ENCODE results near the gene RASSF4. TPM values are rescaled to one million over a fixed set of nuclear protein-coding genes. Genes with fewer than 3 reads are reported as not detected.

RASSF4 gene
- total and polyA plus RNA-seq, 11 donors, result 48.3 to 125 (median 78.9) TPM

DNA sequence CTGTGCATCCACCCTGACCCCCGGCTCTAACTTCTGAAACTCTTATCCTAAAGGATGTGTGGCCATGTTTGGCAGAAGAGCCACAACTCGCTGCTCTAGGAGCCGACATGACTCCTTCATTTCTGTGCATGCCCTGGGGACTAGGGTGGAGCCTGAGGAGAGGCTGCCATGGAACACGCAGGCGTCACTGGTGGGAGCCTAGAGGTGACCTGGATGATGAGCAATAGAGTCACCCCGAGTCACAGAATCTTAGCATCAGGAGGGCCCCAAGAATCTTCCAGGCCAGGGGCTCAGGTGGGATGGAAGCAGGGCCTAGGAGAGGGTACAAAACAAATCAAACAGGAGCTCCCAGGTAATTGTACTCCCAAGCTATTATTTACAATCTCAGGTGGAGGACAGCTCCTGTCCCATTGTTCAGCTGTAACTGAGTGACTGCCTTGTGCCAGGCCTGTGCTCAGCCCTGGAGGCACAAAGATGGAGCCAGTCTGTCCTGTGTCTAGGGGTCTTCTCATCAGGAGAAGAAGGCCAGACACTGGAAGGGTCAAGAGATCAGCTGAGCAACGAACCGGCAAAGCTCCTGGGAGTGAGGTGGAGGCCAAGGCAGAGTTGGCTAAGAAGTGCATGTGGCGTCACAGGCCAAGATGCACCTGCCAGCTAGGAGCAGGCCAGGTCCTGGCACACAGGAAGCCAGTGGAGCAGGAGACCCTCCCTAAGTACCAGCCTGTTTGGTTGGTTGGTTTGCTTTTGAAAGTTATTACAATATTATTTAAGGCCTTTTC is 35.3 kb downstream of the RASSF4 start:
- 61 to 73% (median 67%) methylated on average over 9 of the region's 9 CpGs for WGBS, 4 donors
- DNase-seq (peak in 2 of 5 donors; percentile 8 to 34), ATAC-seq (no peak)
- no peaks in the 10 kb centered on the region for H3K9me3 ChIP-seq
- H3K36me3 ChIP-seq, result peaks cover 0 to 50% (median 33%) of the 10 kb centered on the region in 9 donors
- peaks cover 16 to 98% (median 88%) of the 10 kb centered on the region in 12 donors for H3K4me1 ChIP-seq
- no peak overlapping the region for H3K4me3 ChIP-seq
- H3K27me3 ChIP-seq, result no peaks in the 10 kb centered on the region
- intact Hi-C loops (cut with DNase I), result loop anchor here in 2 of 10 donors (5.0 to 10.0 kb wide), 3 partner anchors 63 to 1320 kb away; no protein-coding TSS in a partner anchor
- H3K27ac ChIP-seq, result peak overlapping the region; percentile 80 to 98 (median 95)
- TF ChIP-seq, protein P1, sequence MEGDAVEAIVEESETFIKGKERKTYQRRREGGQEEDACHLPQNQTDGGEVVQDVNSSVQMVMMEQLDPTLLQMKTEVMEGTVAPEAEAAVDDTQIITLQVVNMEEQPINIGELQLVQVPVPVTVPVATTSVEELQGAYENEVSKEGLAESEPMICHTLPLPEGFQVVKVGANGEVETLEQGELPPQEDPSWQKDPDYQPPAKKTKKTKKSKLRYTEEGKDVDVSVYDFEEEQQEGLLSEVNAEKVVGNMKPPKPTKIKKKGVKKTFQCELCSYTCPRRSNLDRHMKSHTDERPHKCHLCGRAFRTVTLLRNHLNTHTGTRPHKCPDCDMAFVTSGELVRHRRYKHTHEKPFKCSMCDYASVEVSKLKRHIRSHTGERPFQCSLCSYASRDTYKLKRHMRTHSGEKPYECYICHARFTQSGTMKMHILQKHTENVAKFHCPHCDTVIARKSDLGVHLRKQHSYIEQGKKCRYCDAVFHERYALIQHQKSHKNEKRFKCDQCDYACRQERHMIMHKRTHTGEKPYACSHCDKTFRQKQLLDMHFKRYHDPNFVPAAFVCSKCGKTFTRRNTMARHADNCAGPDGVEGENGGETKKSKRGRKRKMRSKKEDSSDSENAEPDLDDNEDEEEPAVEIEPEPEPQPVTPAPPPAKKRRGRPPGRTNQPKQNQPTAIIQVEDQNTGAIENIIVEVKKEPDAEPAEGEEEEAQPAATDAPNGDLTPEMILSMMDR (IDR thresholded peaks at IDR 0.05), result no peak
- TF ChIP-seq POLR2A (IDR thresholded peaks at IDR 0.05), result no peak

DNA sequence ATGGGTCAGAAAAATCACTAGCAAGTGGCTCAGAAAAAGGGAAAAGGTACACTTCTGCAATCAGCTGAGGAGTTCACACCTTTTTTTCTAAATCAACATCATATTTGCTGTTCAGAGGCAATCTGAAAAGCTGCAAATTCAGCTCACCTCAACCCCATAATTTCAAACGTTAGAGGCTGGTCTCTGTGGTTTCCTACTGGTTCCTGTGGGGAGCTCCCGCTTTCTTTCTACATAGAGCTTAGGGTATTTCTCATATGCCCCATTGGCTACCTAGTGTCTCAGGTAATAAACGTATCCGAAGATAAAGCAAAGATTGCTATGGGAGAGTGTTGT is 35.9 kb downstream of the RASSF4 start:
- Histone ChIP-seq H3K9me3 (no peaks in the 10 kb centered on the region), H3K36me3 (peaks cover 0 to 44% (median 30%) of the 10 kb centered on the region in 9 donors), H3K4me1 (peaks cover 16 to 98% (median 88%) of the 10 kb centered on the region in 12 donors), H3K27ac (peak overlapping the region; percentile 80 to 98 (median 95)), H3K4me3 (no peak overlapping the region), H3K27me3 (no peaks in the 10 kb centered on the region)
- intact Hi-C loops (cut with DNase I), result loop anchor here in 1 of 10 donors (10.0 kb wide), 2 partner anchors 1029 to 1321 kb away; no protein-coding TSS in a partner anchor
- DNase-seq (no peak), ATAC-seq (no peak)
- TF ChIP-seq, protein P1 (IDR thresholded peaks at IDR 0.05), result no peak
- TF ChIP-seq POLR2A (IDR thresholded peaks at IDR 0.05), result no peak
- 20 to 29% (median 26%) methylated on average over 4 of the region's 4 CpGs for WGBS, 4 donors

DNA sequence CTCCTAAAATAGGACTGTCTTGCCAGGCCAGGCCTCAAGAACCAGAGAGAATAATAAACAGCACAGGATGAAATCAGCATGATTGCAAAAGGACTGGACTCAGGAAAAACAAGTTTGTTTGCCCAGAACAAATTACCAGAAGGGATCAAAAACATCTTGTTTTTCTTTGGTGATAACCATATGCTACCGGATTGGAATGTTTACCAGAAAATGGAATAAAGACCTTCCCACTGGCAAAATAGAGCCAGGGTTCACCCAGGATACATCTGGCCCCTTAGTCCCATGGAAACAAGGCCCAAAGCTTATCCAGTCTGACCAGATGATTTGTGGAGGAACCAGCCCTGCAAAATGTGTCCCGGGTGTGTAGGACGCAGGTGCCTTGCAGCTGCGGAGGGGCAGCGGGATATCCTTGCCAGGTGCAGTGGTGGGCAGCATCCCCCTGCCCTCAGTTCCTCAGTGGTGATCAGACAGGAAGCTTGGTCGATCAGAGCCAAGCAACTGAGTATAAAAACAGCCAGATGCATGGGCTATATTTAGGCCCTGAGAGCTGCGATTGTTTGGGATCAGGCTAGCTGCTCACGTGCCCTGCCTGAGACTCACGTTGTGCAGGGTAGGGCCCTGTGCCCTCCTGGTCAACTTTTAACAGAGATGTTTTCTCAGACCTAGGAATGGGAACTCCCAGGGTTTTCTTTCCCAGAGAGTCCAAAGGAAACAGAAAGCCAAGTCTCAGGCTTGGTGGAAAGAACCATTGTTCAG is 36.5 kb downstream of the RASSF4 start:
- peaks cover 0 to 40% (median 28%) of the 10 kb centered on the region in 9 donors for H3K36me3 ChIP-seq
- no peak for TF ChIP-seq POLR2A (IDR thresholded peaks at IDR 0.05)
- TF ChIP-seq, protein P1 (IDR thresholded peaks at IDR 0.05), result no peak
- H3K9me3 ChIP-seq, result no peaks in the 10 kb centered on the region
- peaks cover 16 to 94% (median 83%) of the 10 kb centered on the region in 12 donors for H3K4me1 ChIP-seq
- ATAC-seq (peak; percentile 72 to 84 (median 78)), DNase-seq (peak; percentile 73 to 90 (median 76))
- H3K27ac ChIP-seq, result peak overlapping the region; percentile 80 to 98 (median 95)
- intact Hi-C loops (cut with DNase I), result loop anchor here in 1 of 10 donors (1.0 to 10.0 kb wide), 3 partner anchors 18 to 1321 kb away; partner anchors contain the start of gene DEPP1
- no peaks in the 10 kb centered on the region for H3K27me3 ChIP-seq
- peak overlapping the region in 5 of 12 donors; percentile 1 to 29 (median 13) for H3K4me3 ChIP-seq
- 5 to 6% (median 5%) methylated on average over 7 to 9 of the region's 9 CpGs for WGBS, 4 donors

Data from heart left ventricle (tissue), 16 donors.